GM18519 (cell line): ENCODE results near the gene LCN6.

Experiments used
- ATAC-seq: cut with Tn5 transposase; IDR thresholded peaks from one replicate; pipeline ENCODE4 v1.9.1; 2021; ENCODE audit warnings: mild to moderate bottlenecking, moderate library complexity; ENCODE audit not compliant: unreplicated experiment, low FRiP score

The LCN6 gene

GRCh38 chr9:136695435-136695895 lies 52.9 kb downstream of the LCN6 start:
- ATAC-seq: no peak

GRCh38 chr9:136694872-136695247 lies 53.5 kb downstream of the LCN6 start:
- ATAC-seq: no peak

- ATAC-seq: no peak
Measured at GRCh38 chr9:136694163-136694871, 54.0 kb downstream of the LCN6 start.
